NCI-H2196 treated with DMSO at 0.1 percent for 48 hours (cell line): Measurements from ENCODE around the gene CTSD.

Experiments used
- DNase-seq: peaks from one replicate; lab custom pipeline; 2025; ENCODE audit not compliant: unreplicated experiment; lab: John Stamatoyannopoulos, UW

Gene CTSD

DNA sequence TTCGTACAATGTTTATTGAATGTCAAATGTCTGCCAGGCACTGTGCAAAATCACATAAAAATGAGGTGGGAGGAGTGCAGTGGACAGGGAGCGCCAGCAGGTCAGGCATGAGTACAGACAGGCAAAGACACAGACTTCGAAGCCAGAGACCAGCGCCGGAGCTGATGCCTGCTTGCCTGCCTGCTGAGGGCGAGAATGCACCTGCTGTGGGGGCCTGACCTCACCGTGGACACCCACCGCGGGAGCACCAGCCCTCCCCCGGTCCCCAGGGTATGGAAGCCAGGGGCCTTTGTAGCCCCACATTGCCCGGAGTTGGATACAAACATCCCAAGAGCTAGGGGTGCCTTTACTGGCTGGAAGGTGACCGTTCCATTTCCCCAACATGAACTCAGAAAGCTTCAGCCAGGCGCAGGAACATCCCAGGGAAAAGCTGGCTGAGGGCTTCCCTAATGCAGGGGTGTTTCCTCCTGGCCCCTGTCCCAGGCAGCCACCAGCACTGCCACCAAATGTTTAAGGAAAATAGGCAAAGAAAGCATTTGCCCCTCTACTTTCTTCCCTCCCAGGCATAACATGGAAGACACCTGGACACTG, 31.2 kb downstream of the CTSD start:
- DNase-seq = no peak

DNA sequence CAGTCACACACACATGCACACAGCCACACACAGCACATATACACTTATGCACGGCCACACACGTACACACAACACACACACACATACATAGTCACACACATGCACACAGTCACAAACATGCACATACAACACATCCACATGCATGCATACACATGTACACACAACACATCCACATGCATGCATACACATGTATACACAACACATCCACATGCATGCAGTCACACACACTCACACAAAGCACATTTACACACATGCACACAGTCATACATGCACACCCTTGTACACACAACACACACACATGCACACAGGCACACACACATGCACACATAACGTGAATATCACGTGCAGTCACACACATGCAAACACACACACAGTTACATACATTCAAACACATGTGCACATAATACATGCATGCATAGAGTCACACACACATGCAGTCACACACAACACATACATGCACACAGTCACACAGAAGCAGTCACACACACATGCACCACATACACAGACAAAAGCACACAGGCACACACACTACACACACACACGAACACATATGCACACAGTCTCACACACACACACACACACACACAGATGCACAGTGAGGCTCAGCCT, 32.2 kb downstream of the CTSD start:
- no peak for DNase-seq

DNA sequence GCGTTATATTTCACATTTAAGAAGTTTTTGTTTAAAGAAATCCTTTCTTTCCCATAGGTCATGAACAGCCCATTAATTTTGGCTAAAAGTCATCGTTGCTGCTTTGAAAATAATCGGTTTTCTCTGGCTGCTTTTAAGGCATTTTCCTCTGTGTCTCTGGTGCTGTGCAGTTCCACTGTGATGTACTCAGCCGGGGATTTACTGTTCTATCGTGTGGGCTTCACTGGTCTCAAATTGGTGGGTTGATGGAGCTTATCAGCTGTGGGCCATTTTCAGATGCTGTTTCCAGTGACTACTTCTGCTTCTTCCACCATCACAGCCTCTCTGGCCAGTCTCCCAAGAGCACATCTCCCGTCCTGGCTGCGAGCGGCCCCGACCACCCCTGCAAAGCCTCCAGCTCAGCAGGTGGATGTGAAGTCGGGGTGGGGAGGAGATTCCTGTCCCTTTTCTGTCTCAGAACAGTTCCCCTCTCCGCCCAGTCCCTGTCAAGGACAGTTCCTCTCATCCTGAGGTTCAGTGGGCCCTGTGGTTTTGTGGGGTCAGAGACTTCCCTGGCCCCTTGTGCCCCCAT, 33.6 kb downstream of the CTSD start:
- no peak for DNase-seq

DNA sequence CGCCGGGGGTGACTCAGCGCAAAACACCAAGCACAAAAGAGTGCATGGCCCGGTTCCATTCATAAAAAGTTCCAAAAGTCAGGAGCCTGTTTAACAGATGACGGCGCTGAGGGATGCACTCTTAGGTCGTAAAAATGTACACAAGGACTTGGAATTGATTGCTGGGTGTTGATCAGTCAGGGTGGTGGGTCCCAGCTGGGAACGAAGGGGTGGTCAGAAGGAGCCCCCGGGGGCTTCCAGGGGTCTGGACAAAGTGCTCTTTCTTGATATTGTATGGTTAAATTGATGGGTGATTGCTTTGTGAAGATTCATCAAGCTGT, 34.1 kb downstream of the CTSD start:
- no peak for DNase-seq

DNA sequence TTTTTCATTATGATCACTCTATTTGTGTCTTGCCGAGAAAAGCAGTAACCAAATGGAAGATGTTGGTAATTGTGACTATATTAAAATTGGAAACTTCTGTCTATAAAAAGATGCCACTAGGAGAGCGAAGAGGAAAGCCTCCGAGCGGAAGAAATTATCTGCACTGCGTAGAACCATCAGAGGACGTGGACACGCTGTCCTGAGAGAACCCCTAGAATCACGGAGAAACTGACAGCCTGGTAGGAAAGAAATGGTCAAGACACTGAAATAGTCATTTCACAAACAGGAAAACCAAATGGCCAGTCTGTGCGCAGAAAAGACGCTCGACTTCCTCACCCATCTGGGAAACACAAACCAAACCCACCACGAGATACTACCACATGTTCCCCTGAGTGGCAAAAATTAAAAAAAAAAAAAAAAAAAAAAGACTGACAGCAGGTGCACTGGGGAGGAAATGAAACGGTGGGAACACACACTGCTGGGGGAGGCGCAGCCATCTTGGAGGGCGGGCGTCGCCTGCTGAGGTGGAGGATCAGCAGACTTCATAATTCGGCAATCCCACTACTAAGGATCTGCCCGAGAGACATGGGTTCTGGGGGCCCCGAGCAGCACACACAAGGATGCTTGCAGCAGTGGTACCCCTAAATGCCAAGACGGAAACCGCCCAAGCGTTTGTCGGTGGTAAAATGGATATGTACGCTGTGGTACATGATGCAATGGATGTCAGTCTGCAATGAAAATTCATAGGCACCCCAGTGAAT, 34.6 kb downstream of the CTSD start:
- no peak for DNase-seq

DNA sequence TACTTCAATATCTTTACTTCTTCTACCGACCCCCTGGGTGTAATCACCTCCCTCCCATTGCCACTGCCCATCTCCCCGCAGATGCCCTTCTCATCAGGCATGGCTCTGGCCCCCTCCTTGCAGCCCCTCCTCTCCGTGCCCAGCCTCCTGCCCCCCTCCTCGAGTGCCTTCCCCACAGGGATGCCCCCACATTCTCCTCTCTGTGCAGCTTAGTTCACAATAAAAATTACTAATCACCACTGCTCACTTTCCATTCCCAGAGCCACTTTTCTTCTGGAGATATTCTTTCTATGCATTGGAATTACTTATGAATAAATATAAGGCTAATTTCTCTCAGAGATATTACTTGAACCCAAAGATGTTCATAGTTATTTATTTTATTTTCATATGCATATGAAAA, 35.4 kb downstream of the CTSD start:
- DNase-seq = no peak

DNA sequence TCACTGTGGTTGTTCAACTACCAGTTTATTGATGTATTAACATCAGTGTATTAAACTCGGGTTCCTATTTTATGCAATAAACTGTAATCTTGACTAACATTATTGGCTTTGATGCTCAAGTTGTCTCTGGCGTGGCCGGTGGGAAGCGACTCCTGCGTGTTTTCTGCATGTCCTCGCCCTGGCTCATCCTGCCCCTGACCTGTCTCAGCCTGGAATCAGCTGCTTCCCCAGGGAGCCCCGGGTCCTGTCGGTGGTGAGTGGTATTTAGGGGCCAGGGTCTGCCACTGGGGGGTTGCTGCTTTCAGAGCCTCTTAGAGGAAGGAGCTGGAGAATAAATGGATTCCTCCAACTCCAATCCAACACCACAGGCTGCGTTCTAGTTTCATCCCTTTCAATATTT, 35.9 kb downstream of the CTSD start:
- DNase-seq = no peak

DNA sequence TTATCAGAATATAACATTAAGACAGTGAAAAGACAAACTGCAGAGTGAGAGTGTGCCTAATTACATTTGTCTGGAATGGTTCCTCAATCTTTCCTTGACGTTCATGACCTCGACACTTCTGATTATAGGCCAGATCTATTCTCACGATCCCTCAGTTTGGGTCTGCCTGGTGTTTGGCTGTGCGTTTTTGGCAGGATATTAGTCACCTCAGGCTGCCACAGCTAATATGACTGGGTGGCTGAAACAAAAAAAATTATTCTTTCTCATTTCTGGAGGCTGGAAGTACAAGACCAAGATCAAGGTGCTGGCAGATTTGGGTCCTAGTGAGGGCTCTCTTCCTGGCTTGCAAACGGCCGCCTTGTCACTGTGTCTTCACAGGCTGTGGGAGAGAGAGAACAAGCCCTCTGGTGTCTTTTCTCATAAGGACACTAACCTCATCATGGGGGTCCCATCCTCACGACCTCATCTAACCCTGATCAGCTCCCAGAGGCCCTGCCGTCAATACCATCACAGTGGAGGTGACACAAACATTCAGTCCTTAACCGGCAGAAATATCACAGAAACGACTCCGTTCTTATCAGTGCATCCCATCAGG, 36.5 kb downstream of the CTSD start:
- no peak for DNase-seq

DNA sequence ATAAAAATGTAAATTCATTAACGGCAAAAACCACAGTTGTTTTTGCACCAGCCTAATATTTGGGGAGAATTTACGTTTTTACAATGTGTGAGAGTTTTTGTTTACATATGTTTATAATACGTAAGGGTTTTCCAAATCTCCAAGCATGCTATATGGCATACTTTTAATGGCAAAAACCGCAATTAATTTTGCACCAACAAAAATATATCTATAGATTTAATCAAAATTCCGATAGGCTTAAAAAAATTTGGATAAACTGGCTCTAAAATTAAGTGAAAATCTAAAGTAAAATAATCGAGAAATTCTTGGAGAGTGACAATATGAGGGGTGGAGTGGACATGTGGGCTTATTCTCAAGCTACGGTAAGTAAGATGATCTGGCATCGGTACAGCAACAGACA, 43.9 kb downstream of the CTSD start:
- no peak for DNase-seq

DNA sequence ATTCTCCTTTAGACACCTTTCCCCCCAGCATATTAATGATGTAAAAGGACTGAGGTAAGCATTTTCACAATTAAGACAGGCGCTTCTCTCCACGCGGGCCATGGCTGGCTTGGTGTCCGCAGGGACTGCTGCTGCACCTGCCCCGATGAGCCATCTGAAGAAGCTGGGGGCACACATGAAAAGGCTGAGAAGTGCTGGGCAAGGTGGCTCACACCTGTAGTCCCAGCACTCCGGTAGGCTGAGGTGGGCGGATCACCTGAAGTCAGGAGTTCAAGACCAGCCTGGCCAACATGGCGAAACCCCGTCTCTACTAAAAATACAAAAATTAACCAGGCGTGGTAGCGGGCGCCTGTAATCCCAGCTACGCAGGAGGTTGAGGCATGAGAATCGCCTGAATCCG, 45.4 kb downstream of the CTSD start:
- DNase-seq = no peak

DNA sequence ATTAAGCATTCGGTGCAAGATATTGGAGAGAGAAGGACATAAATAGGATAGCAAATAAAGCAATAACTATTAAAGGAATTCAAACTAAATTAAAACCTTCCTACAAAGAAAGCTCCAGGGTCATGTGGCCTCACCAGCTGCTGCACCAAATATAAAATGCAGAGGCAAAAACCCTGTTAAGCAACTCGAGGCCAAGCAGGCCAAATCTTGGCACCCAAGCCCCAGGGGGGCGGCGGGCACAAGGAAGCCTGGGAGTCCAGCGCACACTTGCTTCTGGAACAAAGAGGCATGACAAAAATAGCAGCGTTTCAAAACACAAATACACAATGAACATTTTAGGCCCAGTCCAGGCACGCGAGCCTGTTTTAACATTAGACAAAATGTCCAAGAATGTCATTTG, 46.0 kb downstream of the CTSD start:
- no peak for DNase-seq

DNA sequence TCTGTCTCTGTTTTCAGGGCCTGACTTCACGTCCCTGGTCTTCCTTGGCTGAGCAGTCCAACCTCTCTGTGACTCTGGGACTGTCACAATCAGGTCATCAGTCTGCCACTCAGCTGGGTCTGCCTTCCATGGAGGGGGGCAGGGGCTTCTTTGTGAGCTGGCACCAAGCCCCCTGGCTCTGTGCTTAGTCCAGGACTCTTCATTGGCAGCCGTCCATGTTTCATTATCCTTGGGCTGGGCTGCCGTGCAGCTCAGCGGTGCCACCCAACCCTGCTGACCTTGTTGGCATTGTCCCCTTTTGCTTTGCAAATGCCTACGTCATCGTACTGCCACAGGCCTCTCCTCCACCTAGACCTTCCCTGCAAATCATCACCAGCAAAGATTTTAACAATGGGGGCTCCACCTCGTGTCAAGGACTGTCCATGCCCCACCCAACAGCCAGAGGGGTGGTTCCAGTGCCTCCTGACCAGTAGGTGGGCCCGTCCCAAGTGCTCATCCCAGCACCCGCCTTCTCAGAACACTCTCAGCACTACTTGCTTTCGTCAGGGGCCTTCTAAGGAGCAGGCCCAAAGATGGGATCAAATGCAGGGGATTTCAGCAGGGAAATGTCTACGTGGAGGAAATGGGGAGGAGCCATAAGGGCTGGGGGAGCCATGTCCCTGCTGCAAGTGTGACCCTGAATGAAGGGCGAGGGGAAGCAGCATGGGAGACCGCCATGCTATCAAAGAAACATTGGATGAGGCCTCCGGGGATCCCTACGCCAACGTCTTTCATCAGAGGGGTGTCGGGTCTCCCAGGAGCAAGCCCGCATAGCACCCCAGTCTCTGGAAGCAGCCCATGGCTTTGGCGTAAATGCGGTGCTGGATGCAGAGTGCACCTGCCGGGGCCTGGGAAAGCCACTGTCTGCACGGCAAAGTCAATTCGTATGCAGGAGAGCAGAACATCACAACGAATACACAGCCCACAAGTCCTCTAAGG, 48.5 kb downstream of the CTSD start:
- no peak for DNase-seq

DNA sequence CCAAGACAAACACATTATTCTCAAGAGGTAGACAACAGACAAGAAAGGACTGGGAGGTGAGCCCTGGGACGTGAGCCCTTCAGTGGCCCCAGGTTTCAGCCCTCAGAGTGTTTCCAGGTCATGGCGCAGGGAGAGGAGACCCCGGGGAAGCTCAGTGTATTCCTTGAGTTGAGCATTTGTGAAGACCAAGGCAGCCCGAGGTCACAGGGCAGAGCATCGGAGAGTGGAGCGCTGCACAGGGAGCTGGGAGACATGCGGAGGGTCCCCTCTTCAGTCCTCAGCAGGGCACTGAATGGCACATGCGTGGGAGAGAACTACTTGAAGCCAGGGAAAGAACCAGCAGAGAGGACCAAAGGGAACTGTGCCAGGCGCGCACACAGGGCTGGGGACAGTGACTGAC, 55.0 kb downstream of the CTSD start:
- DNase-seq = no peak

DNA sequence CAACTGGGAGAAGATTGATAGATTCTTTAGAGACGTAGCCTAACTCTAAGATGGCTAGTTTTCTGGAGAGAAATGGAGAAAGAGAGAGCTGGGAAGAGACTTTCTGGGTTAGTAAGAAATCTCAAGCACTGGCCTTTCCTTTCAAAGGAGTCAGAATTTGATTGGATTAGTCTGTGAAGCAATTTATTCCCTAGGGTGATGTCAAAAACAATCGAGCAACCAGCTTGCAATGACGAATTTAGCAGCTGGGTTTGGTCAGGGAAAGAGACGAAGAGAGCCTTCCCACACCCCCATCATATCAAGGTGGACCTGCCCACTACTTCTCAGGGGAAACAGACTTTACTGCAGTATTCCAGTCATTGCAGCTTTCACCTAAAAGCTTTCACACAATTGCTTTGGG, 56.0 kb downstream of the CTSD start:
- DNase-seq = no peak

DNA sequence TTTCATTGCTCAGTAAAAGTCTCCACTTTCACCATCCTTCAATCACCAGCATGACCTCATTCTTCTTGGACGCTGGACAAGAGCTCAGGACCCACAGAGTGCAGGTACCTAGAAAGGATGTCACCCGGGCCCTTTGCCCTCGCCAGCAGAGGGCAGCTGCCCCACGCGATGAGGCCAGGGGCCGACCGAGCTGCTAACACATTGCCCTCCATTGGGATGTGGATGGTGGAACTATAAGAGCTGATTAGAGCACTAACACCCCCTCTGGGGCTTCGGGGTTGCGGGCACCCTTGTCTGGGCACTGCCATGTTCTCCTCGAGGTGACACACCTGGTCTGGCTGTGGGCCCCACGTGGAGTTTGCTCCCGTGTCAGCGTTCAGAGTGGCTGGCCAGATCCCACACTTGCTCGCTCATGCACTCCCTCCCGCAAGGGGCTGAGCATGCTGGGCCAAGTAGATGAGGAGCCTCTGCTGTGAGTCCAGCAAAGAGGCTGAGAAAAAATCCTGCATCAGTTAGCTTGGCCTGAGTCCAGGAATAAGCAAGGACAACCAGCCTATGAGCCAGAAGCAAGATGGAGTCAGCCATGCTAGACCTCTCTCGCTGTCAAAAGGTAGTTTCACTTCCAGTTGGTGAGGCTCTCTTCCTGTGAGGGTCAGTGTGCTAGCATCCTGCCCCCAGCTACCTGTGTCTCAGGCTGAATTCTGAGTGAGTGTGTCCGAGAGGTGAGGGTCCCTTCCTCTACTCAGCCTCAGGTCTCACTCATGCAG, 56.9 kb downstream of the CTSD start:
- no peak for DNase-seq

DNA sequence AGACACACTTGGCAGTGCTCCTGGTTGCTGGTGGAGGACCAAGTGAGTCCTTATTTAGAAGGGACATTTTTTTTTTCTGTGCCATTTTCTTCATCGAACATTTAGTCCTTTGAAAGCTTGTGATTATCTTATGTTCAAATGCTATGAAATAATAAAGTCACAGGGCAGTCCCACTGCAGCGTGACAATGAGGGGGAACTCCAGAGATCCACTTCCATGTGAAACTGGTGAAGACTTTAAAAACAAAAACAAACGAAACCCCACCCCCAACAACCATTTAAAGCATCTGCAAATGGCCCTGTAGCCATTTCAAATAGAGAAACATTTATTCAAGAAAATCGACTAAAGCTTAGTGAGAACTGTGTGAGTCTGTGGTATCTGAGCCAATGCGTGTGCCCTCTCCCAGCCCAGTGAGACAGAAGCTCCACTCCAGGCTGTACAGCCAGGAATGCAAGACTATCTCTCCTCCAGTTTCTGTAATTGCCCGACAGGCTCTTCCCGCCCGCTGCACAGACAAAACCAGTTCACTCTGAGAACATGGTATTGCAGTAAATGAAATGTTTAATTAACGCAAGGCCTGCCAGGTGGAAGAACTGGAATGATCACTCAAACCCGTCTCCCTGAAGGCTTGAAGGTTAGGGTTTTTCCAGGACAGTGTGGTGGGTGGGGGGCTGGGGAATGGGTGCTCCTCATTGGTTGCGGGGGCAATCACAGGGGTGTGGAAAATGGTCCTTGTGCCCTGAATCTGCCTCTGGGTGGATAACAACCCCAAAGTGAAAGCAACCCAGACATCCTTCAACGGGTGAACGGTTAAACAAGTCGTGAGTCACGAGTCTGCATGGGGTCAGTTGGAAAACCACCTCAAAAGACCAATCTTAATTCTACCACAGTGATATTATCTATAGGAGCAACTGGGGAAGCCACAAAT, 58.3 kb downstream of the CTSD start:
- DNase-seq = no peak

DNA sequence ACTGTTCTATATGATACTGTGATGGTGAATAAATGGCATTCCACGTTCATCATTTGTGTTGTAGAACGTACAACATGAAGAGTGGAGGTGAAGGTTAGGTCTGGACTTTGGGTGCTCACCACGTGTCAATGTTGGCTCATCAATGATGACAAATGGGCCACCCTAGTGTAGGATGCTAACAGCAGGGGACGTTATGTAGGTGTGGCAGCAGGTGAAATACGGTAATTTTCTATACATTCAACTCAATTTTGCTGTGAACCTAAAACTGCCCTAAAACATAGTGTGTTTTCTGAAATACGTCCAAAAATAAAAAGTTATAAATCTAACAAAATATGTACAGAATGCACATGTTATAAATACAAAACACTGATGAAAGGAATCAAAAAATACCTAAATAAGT, 60.6 kb downstream of the CTSD start:
- no peak for DNase-seq
